B cell (primary cell): ENCODE measurements around the gene SLC6A12.

Experiments
- CTCF ChIP-seq: fragments of 200-600 bp; IDR thresholded peaks from one replicate; pipeline ENCODE4 v1.8.0; 2022; ENCODE audit warnings: antibody characterized with exemption, mild to moderate bottlenecking
- EZH2 ChIP-seq: IDR thresholded peaks from 2 replicates; pipeline ENCODE4 v1.6.1; 2012; ENCODE audit warnings: borderline replicate concordance, low read depth, mild to moderate bottlenecking, moderate library complexity, low read length; ENCODE audit not compliant: insufficient read depth, poor library complexity, severe bottlenecking

- TF ChIP-seq CTCF, result no peak
- TF ChIP-seq EZH2, result no peak
Observed at GRCh38 chr12:211142-211465, 2.9 kb downstream of the SLC6A12 start.
